GM12872 (cell line): Measurements from ENCODE around the gene PDIK1L.

ENCODE experiments used
- TF ChIP-seq, protein P1 (sequence below): IDR thresholded peaks from 3 replicates; pipeline ENCODE4 v1.5.1; 2011; ENCODE audit warnings: low read depth, mild to moderate bottlenecking, low read length, moderate library complexity; ENCODE audit not compliant: insufficient read depth

Gene PDIK1L

DNA sequence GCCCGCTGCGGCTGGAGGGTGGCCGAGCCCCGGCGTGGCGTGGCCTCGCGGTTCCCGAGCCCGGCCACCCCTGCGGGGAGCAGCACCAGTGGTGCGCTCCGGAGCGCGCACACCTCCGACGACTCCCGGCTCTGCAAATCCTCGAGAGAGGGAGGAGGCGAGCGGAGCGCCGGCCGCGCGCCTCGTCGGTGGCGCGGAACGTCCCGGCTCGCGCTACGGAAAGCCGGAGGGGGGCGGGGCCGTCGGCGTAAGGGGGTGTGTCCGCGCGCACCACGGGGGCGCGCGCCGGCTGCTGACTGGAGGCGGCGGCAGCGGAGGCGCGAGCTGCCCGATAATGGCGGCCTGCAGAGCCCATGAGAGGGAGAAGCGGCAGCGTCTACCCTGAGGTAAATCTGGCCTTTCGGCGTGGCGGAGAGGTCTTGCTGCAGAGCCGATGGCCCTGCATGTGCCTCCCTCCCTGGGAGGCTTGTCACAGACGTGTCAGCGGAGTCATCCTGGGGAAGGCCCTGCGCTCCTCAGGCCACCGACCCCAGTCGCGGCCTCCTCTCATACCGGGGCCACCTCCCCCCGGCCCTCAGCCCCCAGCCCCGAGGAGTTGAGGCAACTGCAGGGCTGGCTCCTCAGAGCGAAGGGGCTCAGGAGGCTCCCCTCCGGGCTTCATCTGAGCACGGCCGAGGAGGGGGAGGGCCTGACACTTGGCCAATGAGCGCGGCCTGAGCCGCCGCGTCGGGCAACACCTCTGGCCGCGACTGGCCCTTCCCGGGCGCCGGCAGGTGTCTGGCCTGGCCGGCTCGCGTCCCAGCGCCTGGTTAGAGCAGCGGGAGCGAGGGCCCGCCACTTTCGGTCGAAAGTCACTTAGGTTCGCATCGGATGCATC, at the start of gene PDIK1L:
Gene PDIK1L, plus strand, starts transcription at position 295 of the 877 bp plus-strand sequence. CDS start 2,485 bp downstream, outside the sequence.
- TF ChIP-seq, protein P1, sequence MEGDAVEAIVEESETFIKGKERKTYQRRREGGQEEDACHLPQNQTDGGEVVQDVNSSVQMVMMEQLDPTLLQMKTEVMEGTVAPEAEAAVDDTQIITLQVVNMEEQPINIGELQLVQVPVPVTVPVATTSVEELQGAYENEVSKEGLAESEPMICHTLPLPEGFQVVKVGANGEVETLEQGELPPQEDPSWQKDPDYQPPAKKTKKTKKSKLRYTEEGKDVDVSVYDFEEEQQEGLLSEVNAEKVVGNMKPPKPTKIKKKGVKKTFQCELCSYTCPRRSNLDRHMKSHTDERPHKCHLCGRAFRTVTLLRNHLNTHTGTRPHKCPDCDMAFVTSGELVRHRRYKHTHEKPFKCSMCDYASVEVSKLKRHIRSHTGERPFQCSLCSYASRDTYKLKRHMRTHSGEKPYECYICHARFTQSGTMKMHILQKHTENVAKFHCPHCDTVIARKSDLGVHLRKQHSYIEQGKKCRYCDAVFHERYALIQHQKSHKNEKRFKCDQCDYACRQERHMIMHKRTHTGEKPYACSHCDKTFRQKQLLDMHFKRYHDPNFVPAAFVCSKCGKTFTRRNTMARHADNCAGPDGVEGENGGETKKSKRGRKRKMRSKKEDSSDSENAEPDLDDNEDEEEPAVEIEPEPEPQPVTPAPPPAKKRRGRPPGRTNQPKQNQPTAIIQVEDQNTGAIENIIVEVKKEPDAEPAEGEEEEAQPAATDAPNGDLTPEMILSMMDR: no peak

DNA sequence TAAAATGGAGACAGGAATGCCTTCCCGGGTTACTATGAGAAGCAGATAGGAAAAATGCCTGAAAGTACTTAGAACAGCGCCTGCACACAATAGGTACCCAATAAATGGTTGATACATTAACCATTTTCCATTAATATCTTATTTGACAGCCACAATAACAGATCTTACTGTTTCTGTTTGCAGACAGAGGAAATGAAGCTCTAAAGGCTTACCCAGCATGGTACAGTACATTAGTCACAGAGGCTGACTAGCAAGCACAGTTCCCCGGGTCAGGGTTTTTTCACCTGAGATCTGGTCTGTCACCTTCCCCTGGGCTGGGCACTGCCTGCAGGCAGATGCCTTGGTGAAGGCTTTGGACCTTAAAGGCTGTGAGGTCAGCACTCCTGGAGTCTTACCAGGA, 47.1 kb upstream of the PDIK1L start:
- TF ChIP-seq, protein P1: no peak

DNA sequence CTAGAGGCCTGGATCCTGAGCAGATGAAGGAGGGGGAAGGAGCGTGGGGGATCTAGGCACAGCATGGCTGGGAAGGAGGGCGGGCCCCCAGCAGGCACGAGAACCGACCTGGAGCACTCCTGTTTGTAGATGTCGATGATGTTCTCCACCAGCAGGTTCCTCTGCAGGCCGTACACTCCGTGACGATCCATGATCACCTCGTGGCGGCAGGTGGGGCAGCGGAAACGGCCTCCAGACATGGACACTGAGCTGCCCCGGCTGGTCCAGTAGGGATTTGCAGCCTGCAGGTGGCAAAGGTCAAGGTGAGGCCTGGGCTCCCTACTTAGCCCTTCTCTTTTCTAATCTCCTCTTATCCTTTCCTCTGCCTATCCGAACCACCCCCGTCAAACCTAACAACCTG, 45.5 kb upstream of the PDIK1L start:
- TF ChIP-seq, protein P1: no peak

DNA sequence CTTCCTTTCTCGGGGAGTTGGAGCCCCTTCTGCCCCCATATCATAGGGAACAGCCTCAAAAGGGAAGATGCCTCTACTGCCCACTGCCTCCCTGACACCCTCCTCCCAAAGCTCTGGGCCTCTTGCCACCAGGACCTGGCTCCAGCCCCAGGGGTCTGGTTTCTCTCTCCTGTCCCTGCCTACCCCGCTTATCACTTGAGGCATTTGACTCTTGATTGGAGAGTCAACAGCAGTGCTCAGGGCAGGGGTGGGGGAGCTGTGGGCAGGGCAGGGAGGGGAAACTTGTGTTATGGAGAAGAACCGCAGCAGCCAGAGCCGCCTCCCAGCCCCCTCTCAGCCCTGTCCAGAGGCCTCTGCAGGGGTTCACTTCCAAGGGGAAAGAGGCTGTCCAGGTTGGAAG, 44.8 kb upstream of the PDIK1L start:
- TF ChIP-seq, protein P1: no peak

DNA sequence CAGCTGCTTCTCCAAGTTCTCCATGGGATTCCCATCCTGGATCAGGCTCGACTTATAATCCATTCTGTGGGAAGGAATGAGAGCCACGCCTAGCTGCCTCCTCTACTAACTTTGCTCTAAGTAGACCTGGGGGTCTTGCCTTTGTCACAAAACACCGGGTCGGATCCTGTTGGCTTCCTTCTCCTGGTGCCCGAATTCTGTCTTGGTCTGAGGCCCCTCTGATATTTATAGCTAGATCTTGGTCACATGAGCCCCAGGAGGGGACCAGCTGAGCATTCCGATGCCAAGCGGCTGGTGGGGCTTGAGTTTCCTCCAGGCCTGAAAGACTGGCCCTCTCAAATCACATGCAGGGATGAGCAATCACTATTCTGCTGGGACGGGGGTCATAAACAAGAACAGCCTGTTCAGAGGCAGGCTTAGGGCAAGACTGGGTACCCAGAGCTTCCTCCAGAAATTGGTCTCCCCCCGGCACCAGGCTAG, 44.2 kb upstream of the PDIK1L start, which contains the start of gene TRIM63:
Gene TRIM63, minus strand, starts transcription at position 199 of the 480 bp plus-strand sequence. Its CDS starts 136 bp downstream, at position 63.
- TF ChIP-seq, protein P1: no peak

DNA sequence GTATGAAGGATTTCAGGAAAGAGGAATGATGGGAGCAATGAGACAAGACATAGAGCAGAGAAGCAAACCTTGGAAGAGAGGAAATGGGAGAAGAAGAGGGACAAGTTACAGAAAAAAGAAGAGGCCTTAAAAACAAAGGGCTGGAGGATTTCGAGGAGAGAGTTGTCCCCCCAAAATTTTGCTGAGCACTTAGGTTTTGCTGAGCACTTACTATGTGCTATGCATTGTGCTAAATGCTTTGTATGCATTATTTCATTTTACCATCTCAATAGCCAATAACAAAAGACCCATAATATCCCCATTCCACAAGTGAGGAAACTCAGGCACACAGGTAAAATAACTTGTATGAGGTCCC, 41.7 kb upstream of the PDIK1L start:
- TF ChIP-seq, protein P1: no peak

DNA sequence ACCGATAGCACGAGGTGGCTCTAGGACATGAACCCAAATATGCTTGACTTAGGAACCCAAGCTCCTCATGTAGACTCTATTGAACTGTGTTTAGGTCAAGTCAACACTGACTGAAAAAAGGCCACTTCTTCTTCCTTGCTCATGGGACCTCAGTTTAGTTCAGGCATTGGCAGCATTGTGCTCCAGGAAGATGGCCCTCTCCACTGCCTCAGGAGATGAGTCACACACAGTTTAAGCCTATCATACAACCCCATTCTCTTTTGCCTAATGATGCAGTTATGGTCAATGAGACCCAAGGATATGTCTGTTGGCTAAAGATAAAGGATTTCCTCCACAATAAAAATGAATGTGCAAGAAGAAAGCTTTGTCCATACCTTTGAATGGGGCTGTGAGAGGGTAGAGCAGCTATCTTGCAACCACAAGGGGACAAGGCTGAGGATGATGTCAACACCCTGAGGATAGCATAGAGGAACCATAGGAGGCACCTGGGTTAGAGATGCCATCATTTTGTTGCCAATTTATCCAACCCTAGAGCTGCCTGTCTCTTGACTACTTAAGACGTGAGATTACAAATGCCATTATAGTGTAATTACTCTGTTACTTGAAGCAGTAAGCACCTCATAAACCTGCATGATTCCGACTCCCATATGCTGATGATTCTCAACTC, 41.2 kb upstream of the PDIK1L start:
- TF ChIP-seq, protein P1: no peak
